ENCODE results near the gene ADIRF. TPM values are rescaled to one million over a fixed set of nuclear protein-coding genes. Genes with fewer than 3 reads are reported as not detected.
"Not testable (repeated sequence)": the region's sequence is repeated elsewhere in the genome, so short reads cannot be mapped to it uniquely, and the experiment has no call there.

Gene ADIRF
- total and polyA plus RNA-seq, 10 of the 15 experiments (the other 5 are each of a cell fraction or from before 2014, with no cell fraction given), result 0.12 to 2.5 (median 0.70) TPM; not detected in 2

GRCh38 chr10:86992929-86993328, 24.6 kb downstream of the ADIRF start (continued):
- no peak for TF ChIP-seq CEBPZ (IDR thresholded peaks at IDR 0.05; ENCODE audit: low read depth, low read length)
- no peak for TF ChIP-seq MTA3 (IDR thresholded peaks at IDR 0.05; ENCODE audit: borderline replicate concordance, low read length)

- H3K4me2 ChIP-seq (ENCODE audit: control insufficient read depth, insufficient read depth); H3K27me3 ChIP-seq (replicated peaks in 1 of 2; ENCODE audit: control insufficient read depth in 2 of 2, insufficient read depth in 2 of 2, low read length in 1 of 2); BruUV-seq (replicated peaks); H3K27ac ChIP-seq (ENCODE audit: control insufficient read depth, insufficient read depth); CTCF ChIA-PET; in situ Hi-C loops (cut with MboI); H2AFZ ChIP-seq (ENCODE audit: control insufficient read depth, low read depth, low read length); H4K20me1 ChIP-seq (ENCODE audit: control insufficient read depth, insufficient read depth); ATAC-seq; RAD21 ChIA-PET (ENCODE audit: unreplicated experiment); H3K4me3 ChIP-seq; intact Hi-C loops (cut with micrococcal nuclease; ENCODE audit: unreplicated experiment); DNase-seq (ENCODE audit: low read depth, low spot score); H3K4me1 ChIP-seq (ENCODE audit: control insufficient read depth, insufficient read depth, low read length); H3K36me3 ChIP-seq (ENCODE audit: control insufficient read depth in 2 of 2, insufficient read depth in 2 of 2, low read length in 1 of 2); H3K9ac ChIP-seq (ENCODE audit: control insufficient read depth, insufficient read depth, low read length); H3K79me2 ChIP-seq (ENCODE audit: control insufficient read depth, insufficient read depth, low read length); SMC1A ChIA-PET (ENCODE audit: uncharacterized antibody, unreplicated experiment); H3K9me3 ChIP-seq (replicated peaks; ENCODE audit: control insufficient read depth, insufficient read depth, low read length); FAIRE-seq: not testable (repeated sequence)
- POLR2A ChIA-PET, result interaction anchor here (0.6 kb wide), 1 partner anchor 134 kb away, joined by 3 read pairs; no protein-coding TSS in a partner anchor
- 25% methylated on average over 6 of the region's 6 CpGs for WGBS (ENCODE audit: insufficient coverage, insufficient replicate concordance, low lambda C conversion rate, missing lambda C conversion rate)
Measured at GRCh38 chr10:86999802-87000403, 31.6 kb downstream of the ADIRF start.

Measured in GM12878 (cell line).